IMR-90 (cell line): Measurements from ENCODE around the gene SPINT4. TPM values are rescaled to one million over a fixed set of nuclear protein-coding genes. Genes with fewer than 3 reads are reported as not detected.
"Not testable (repeated sequence)": the region's sequence is repeated elsewhere in the genome, so short reads cannot be mapped to it uniquely, and the experiment has no call there.

Experiments used
- ATAC-seq: fragments of 200-7000 bp; cut with Tn5 transposase; 2 replicates; pipeline ENCODE4 v1.9.1; 2020; ENCODE audit warnings: low read depth, mild to moderate bottlenecking, moderate library complexity
- BruUV-seq: library from RNA; stranded (reverse); fragments of 400-500 nt; replicated peaks from 2 replicates; lab custom pipeline; 2021; lab: Mats Ljungman, UMichigan
- CTCF ChIA-PET: fragments of 300-600 bp; formaldehyde crosslinking; extraction: SDS; loops from one replicate; lab custom pipeline; 2021; ENCODE audit warnings: antibody characterized with exemption; lab: Yijun Ruan, JAX
- POLR2A ChIA-PET: fragments of 300-600 bp; sonication (Branson Sonifier 250); formaldehyde crosslinking; loops from one replicate; lab custom pipeline; 2022; ENCODE audit warnings: antibody characterized with exemption; ENCODE audit not compliant: unreplicated experiment; lab: Charles Lee
- DNase-seq: peaks from one replicate; pipeline ENCODE4 v3.0.0; 2013
- H2AFZ ChIP-seq: replicated peaks from 2 replicates; pipeline ENCODE3; 2013; ENCODE audit warnings: low read length, mild to moderate bottlenecking; ENCODE audit not compliant: poor library complexity
- H2AK5ac ChIP-seq: 2 replicates; pipeline ENCODE4 v1.6.1; 2013; ENCODE audit warnings: low read depth, low read length, inconsistent platforms
- H2AK9ac ChIP-seq: replicated peaks from 2 replicates; pipeline ENCODE3; 2013; ENCODE audit warnings: mild to moderate bottlenecking, low read depth, low read length, moderate library complexity; ENCODE audit not compliant: poor library complexity
- H2BK120ac ChIP-seq: 2 replicates; pipeline ENCODE4 v1.6.1; 2013; ENCODE audit warnings: low read depth, low read length, inconsistent platforms
- H2BK15ac ChIP-seq: 3 replicates; pipeline ENCODE4 v1.6.1; 2013; ENCODE audit warnings: low read depth, low read length, inconsistent platforms
- H2BK20ac ChIP-seq: 2 replicates; pipeline ENCODE4 v1.6.1; 2013; ENCODE audit warnings: low read depth, mild to moderate bottlenecking, inconsistent platforms, low read length, moderate library complexity
- H2BK5ac ChIP-seq: 2 replicates; pipeline ENCODE4 v1.6.1; 2013; ENCODE audit warnings: mild to moderate bottlenecking, low read depth, low read length, inconsistent platforms; ENCODE audit not compliant: poor library complexity, severe bottlenecking
- H3K14ac ChIP-seq: replicated peaks from 2 replicates; pipeline ENCODE4 v1.6.1; 2013; ENCODE audit warnings: low read depth, low read length, inconsistent platforms
- H3K18ac ChIP-seq: 2 replicates; pipeline ENCODE4 v1.6.1; 2013; ENCODE audit warnings: low read depth, low read length, control low read depth
- H3K23ac ChIP-seq: 2 replicates; pipeline ENCODE4 v1.6.1; 2013; ENCODE audit warnings: low read depth, low read length, inconsistent platforms
- H3K27ac ChIP-seq: 2 replicates; pipeline ENCODE4 v1.5.1; 2013; ENCODE audit warnings: mild to moderate bottlenecking, control low read depth, low read length; ENCODE audit not compliant: insufficient read depth
- H3K27me3 ChIP-seq: 2 replicates; pipeline ENCODE4 v1.6.1; 2013; ENCODE audit warnings: low read length; ENCODE audit not compliant: control insufficient read depth, insufficient read depth
- H3K36me3 ChIP-seq: 2 replicates; pipeline ENCODE4 v1.6.1; 2013; ENCODE audit warnings: low read length, mixed read lengths; ENCODE audit not compliant: control insufficient read depth, insufficient read depth
- H3K4ac ChIP-seq: 2 replicates; pipeline ENCODE4 v1.6.1; 2013; ENCODE audit warnings: low read depth, low read length, inconsistent platforms
- H3K4me1 ChIP-seq: 2 replicates; pipeline ENCODE4 v1.6.1; 2013; ENCODE audit warnings: low read length, mixed read lengths; ENCODE audit not compliant: control insufficient read depth, insufficient read depth
- H3K4me2 ChIP-seq: 2 replicates; pipeline ENCODE4 v1.6.1; 2013; ENCODE audit warnings: low read depth, mild to moderate bottlenecking, control low read depth, low read length, moderate library complexity
- H3K4me3 ChIP-seq: 2 replicates; pipeline ENCODE4 v1.5.1; 2013; ENCODE audit warnings: low read depth, mild to moderate bottlenecking, control low read depth, low read length, moderate library complexity; ENCODE audit not compliant: insufficient read depth
- H3K56ac ChIP-seq: 2 replicates; pipeline ENCODE4 v1.6.1; 2013; ENCODE audit warnings: low read length, inconsistent platforms; ENCODE audit not compliant: insufficient read depth; ENCODE audit errors: extremely low read depth
- H3K79me1 ChIP-seq, 2 experiments: 2 replicates each; pipeline ENCODE4 v1.6.1; 2013; ENCODE audit warnings: low read length in 2 of 2, inconsistent platforms in 1 of 2, low read depth in 1 of 2
- H3K9ac ChIP-seq: 2 replicates; pipeline ENCODE4 v1.6.1; 2013; ENCODE audit warnings: low read depth, low read length, control low read depth
- H3K9me1 ChIP-seq: 2 replicates; pipeline ENCODE4 v1.6.1; 2013; ENCODE audit warnings: low read length, inconsistent platforms; ENCODE audit not compliant: insufficient read depth
- H3K9me3 ChIP-seq: 2 replicates; pipeline ENCODE4 v1.6.1; 2013; ENCODE audit warnings: low read length; ENCODE audit not compliant: control insufficient read depth, insufficient read depth
- H4K20me1 ChIP-seq: 2 replicates; pipeline ENCODE4 v1.6.1; 2013; ENCODE audit warnings: low read length, inconsistent platforms; ENCODE audit not compliant: insufficient read depth
- H4K5ac ChIP-seq: 2 replicates; pipeline ENCODE4 v1.6.1; 2013; ENCODE audit warnings: mild to moderate bottlenecking, low read depth, low read length, control low read depth
- H4K8ac ChIP-seq, 2 experiments: 2 replicates each; pipeline ENCODE4 v1.6.1; 2013; ENCODE audit warnings: low read depth in 2 of 2, low read length in 2 of 2, control low read depth in 1 of 2, inconsistent platforms in 1 of 2
- H4K91ac ChIP-seq: 2 replicates; pipeline ENCODE4 v1.6.1; 2013; ENCODE audit warnings: low read depth, low read length, inconsistent platforms; ENCODE audit not compliant: insufficient read depth
- dilution Hi-C: fragments of 300-500 bp; cut with HindIII; formaldehyde crosslinking; loops from one replicate; pipeline ENCODE4 v1.14.3; 2018; ENCODE audit warnings: low sequenced_read_pairs; ENCODE audit not compliant: unreplicated experiment
- in situ Hi-C: fragments of 300-500 bp; cut with MboI; formaldehyde crosslinking; loops from 3 replicates; pipeline ENCODE4 v1.14.3; 2019; ENCODE audit warnings: low sequenced_read_pairs, inconsistent platforms, mixed read lengths
- intact Hi-C: fragments of 100-400 bp; cut with micrococcal nuclease; formaldehyde crosslinking; loops from 2 replicates; pipeline ENCODE4 v1.10.0; 2022
- polyA plus RNA-seq, 3 experiments: library from polyadenylated mRNA; depleted of rRNA; stranded (reverse); fragments of >200 nt; gene quantifications; 2 replicates each; pipeline ENCODE4 v1.2.3, GENCODE V29; 2012; ENCODE audit warnings: low replicate concordance in 1 of 3
- total RNA-seq: library from RNA; depleted of rRNA; stranded (reverse); fragments of >200 nt; gene quantifications from 2 replicates; pipeline ENCODE4 v1.2.3, GENCODE V29; 2012

Gene SPINT4
- total and polyA plus RNA-seq, 2 of the 4 experiments (the other 2 are of a cell fraction): not detected

GRCh38 chr20:45716141-45716688 lies 5.9 kb upstream of the SPINT4 start:
- H4K8ac ChIP-seq, H4K20me1 ChIP-seq, CTCF ChIA-PET, in situ Hi-C loops, H3K9me3 ChIP-seq, ATAC-seq, H2AK5ac ChIP-seq, H2BK15ac ChIP-seq, H3K4ac ChIP-seq, H3K23ac ChIP-seq, H3K18ac ChIP-seq, H4K5ac ChIP-seq, H4K91ac ChIP-seq, H2BK20ac ChIP-seq, H3K27ac ChIP-seq, H3K27me3 ChIP-seq, H2AK9ac ChIP-seq, H3K9me1 ChIP-seq, H2BK120ac ChIP-seq, dilution Hi-C loops, H3K36me3 ChIP-seq, intact Hi-C loops, H3K79me1 ChIP-seq, H2BK5ac ChIP-seq, H3K14ac ChIP-seq, POLR2A ChIA-PET, H2AFZ ChIP-seq, DNase-seq, H3K4me1 ChIP-seq, H3K4me3 ChIP-seq, BruUV-seq, H3K56ac ChIP-seq, H3K4me2 ChIP-seq, H3K9ac ChIP-seq: not testable (repeated sequence)
